ENCODE data around the gene SRCIN1.

The SRCIN1 gene

GRCh38 chr17:38601539-38602351 lies 4.0 kb downstream of the SRCIN1 start:
- H3K27ac ChIP-seq, result peak overlapping the region; percentile 52
- TF ChIP-seq ZFX (IDR thresholded peaks at IDR 0.05; ENCODE audit: borderline replicate concordance) (no peak), CTCF (IDR thresholded peaks at IDR 0.05) (no peak)

- TF ChIP-seq ZFX (IDR thresholded peaks at IDR 0.05; ENCODE audit: borderline replicate concordance), result no peak
- TF ChIP-seq CTCF (IDR thresholded peaks at IDR 0.05), result no peak
- H3K27ac ChIP-seq, result no peak overlapping the region
These were observed 4.8 kb downstream of the SRCIN1 start for GRCh38 chr17:38600906-38601305.

- no peak for TF ChIP-seq CTCF (IDR thresholded peaks at IDR 0.05)
- no peak for TF ChIP-seq ZFX (IDR thresholded peaks at IDR 0.05; ENCODE audit: borderline replicate concordance)
- no peak overlapping the region for H3K27ac ChIP-seq
These were observed 5.3 kb downstream of the SRCIN1 start for GRCh38 chr17:38600416-38600815.

- H3K27ac ChIP-seq, result no peak overlapping the region
- TF ChIP-seq ZFX (IDR thresholded peaks at IDR 0.05; ENCODE audit: borderline replicate concordance) (no peak), CTCF (IDR thresholded peaks at IDR 0.05) (no peak)
These were observed 6.3 kb downstream of the SRCIN1 start for GRCh38 chr17:38599398-38599856.

GRCh38 chr17:38598995-38599394 lies 6.8 kb downstream of the SRCIN1 start:
- no peak overlapping the region for H3K27ac ChIP-seq
- no peak for TF ChIP-seq ZFX (IDR thresholded peaks at IDR 0.05; ENCODE audit: borderline replicate concordance)
- TF ChIP-seq CTCF (IDR thresholded peaks at IDR 0.05), result no peak

GRCh38 chr17:38598536-38598935 lies 7.2 kb downstream of the SRCIN1 start:
- TF ChIP-seq CTCF (IDR thresholded peaks at IDR 0.05), result no peak
- no peak for TF ChIP-seq ZFX (IDR thresholded peaks at IDR 0.05; ENCODE audit: borderline replicate concordance)

GRCh38 chr17:38597375-38597774 lies 8.4 kb downstream of the SRCIN1 start:
- no peak overlapping the region for H3K27ac ChIP-seq
- no peak for TF ChIP-seq CTCF (IDR thresholded peaks at IDR 0.05)
- no peak for TF ChIP-seq ZFX (IDR thresholded peaks at IDR 0.05; ENCODE audit: borderline replicate concordance)

More at GRCh38 chr17:38598536-38598935, 7.2 kb downstream of the SRCIN1 start:
- H3K27ac ChIP-seq, result no peak overlapping the region

Data from 22Rv1 (cell line).